NB4 (cell line): ENCODE data around the gene CHCHD4.

Experiments used
- POLR2A ChIP-seq: IDR thresholded peaks from 2 replicates; pipeline ENCODE4 v1.6.1; 2011; ENCODE audit warnings: mild to moderate bottlenecking; ENCODE audit not compliant: insufficient read length; ENCODE audit errors: extremely low read depth
- TF ChIP-seq, protein P1 (sequence below): IDR thresholded peaks from one replicate; pipeline ENCODE4 v1.5.1; 2012; ENCODE audit warnings: low read depth, low read length

DNA sequence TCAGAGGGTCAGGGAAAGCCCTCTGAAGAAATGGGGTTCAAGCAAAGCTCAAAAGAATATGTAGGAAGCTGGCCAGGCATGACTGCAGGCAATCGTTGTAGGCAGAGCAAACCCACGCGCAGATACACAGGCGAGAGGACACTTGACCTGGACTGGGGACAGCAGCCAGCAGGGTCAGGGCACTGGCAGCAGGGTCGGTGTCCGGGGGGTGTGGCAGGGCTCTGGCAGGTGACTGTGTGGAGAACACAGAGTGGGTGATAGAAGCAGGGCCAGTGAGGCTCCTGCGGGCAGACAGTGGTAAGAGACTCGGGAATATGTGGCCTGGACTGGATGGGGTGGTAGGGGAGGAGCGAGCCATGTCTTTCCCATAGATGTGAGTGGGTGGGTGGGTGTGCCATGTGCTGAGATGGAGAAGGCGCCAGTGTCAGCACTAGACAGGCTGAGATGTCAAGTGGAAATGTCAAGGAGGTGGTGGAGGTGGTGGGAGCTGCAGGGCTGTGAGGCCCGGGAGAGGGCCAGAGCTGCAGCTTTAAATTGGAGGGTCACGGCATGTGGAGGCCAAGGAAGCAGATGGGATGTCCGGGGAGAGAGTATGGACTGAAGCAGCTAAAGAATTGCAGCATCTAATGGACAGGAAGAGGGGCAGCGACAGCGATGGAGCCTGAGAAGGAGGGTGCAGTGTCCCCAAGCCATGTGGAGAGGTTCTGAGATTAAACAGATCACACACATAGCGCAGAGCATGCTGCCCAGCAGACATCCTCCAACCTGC is 13.6 kb upstream of the CHCHD4 start:
- TF ChIP-seq, protein P1, sequence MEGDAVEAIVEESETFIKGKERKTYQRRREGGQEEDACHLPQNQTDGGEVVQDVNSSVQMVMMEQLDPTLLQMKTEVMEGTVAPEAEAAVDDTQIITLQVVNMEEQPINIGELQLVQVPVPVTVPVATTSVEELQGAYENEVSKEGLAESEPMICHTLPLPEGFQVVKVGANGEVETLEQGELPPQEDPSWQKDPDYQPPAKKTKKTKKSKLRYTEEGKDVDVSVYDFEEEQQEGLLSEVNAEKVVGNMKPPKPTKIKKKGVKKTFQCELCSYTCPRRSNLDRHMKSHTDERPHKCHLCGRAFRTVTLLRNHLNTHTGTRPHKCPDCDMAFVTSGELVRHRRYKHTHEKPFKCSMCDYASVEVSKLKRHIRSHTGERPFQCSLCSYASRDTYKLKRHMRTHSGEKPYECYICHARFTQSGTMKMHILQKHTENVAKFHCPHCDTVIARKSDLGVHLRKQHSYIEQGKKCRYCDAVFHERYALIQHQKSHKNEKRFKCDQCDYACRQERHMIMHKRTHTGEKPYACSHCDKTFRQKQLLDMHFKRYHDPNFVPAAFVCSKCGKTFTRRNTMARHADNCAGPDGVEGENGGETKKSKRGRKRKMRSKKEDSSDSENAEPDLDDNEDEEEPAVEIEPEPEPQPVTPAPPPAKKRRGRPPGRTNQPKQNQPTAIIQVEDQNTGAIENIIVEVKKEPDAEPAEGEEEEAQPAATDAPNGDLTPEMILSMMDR: no peak
- TF ChIP-seq POLR2A: no peak
